Nephron (organoid): ENCODE measurements around the gene PDGFB.

Source experiments
- H3K27ac Mint-ChIP-seq, 3 experiments: 2 replicates each; pipeline ENCODE4 v1.8.0; 2020; ENCODE audit warnings: mixed read lengths in 3 of 3, mild to moderate bottlenecking in 2 of 3, moderate library complexity in 1 of 3
- H3K27me3 Mint-ChIP-seq: 2 replicates; pipeline ENCODE4 v1.8.0; 2021; ENCODE audit warnings: low read depth, mild to moderate bottlenecking, moderate library complexity, mixed read lengths
- H3K36me3 Mint-ChIP-seq: 2 replicates; pipeline ENCODE4 v1.8.0; 2020; ENCODE audit warnings: low read depth, mixed read lengths
- H3K4me1 Mint-ChIP-seq: 2 replicates; pipeline ENCODE4 v1.8.0; 2020; ENCODE audit warnings: mixed read lengths
- H3K4me3 Mint-ChIP-seq, 3 experiments: 2 replicates each; pipeline ENCODE4 v1.8.0; 2020; ENCODE audit warnings: mild to moderate bottlenecking in 3 of 3, mixed read lengths in 3 of 3, moderate library complexity in 2 of 3
- H3K9me3 Mint-ChIP-seq: 2 replicates; pipeline ENCODE4 v1.8.0; 2020; ENCODE audit warnings: mixed read lengths
- CTCF ChIP-seq, 3 experiments: fragments of 200-600 bp; sonication (generic); IDR thresholded peaks; one replicate each; pipeline ENCODE4 v1.5.0; 2021; ENCODE audit warnings: antibody characterized with exemption in 3 of 3; ENCODE audit not compliant: unreplicated experiment in 3 of 3

Gene PDGFB

GRCh38 chr22:39246690-39247332, 2.0 kb upstream of the PDGFB start:
- Mint-ChIP-seq H3K27ac (peak overlapping the region in 1 of 3 experiments; percentile 26), H3K27me3 (peaks cover 64% of the 10 kb centered on the region), H3K4me3 (no peak overlapping the region), H3K4me1 (peaks cover 12% of the 10 kb centered on the region), H3K36me3 (no peaks in the 10 kb centered on the region), H3K9me3 (no peaks in the 10 kb centered on the region)
- no peak for TF ChIP-seq CTCF (IDR thresholded peaks at IDR 0.05; ENCODE audit: unreplicated experiment in 3 of 3)

- Mint-ChIP-seq H3K4me1 (peaks cover 18% of the 10 kb centered on the region), H3K9me3 (no peaks in the 10 kb centered on the region), H3K27me3 (peaks cover 69% of the 10 kb centered on the region), H3K36me3 (no peaks in the 10 kb centered on the region), H3K4me3 (peak overlapping the region in 2 of 3 experiments; percentile 73 to 80), H3K27ac (no peak overlapping the region)
- TF ChIP-seq CTCF (IDR thresholded peaks at IDR 0.05; ENCODE audit: unreplicated experiment in 3 of 3): no peak
These were observed 1.4 kb upstream of the PDGFB start for GRCh38 chr22:39246217-39246616.

GRCh38 chr22:39245130-39246039, 603 bp upstream of the PDGFB start:
- TF ChIP-seq CTCF (IDR thresholded peaks at IDR 0.05; ENCODE audit: unreplicated experiment in 3 of 3): no peak

GRCh38 chr22:39244136-39244495, 666 bp downstream of the PDGFB start:
- Mint-ChIP-seq H3K4me3 (peak overlapping the region; percentile 81 to 88 (median 86)), H3K9me3 (no peaks in the 10 kb centered on the region), H3K27ac (peak overlapping the region in 1 of 3 experiments; percentile 42), H3K36me3 (no peaks in the 10 kb centered on the region), H3K4me1 (peaks cover 33% of the 10 kb centered on the region), H3K27me3 (peaks cover 77% of the 10 kb centered on the region)
- no peak for TF ChIP-seq CTCF (IDR thresholded peaks at IDR 0.05; ENCODE audit: unreplicated experiment in 3 of 3)

More at GRCh38 chr22:39245130-39246039, 603 bp upstream of the PDGFB start:
- peaks cover 26% of the 10 kb centered on the region for H3K4me1 Mint-ChIP-seq
- peak overlapping the region; percentile 81 to 83 (median 82) for H3K4me3 Mint-ChIP-seq
- no peak overlapping the region for H3K27ac Mint-ChIP-seq
- H3K9me3 Mint-ChIP-seq: no peaks in the 10 kb centered on the region
- no peaks in the 10 kb centered on the region for H3K36me3 Mint-ChIP-seq
- H3K27me3 Mint-ChIP-seq: peaks cover 73% of the 10 kb centered on the region

GRCh38 chr22:39243439-39244135, 1.2 kb downstream of the PDGFB start:
- Mint-ChIP-seq H3K27me3 (peaks cover 76% of the 10 kb centered on the region), H3K4me3 (peak overlapping the region; percentile 85 to 88 (median 86)), H3K4me1 (peaks cover 33% of the 10 kb centered on the region), H3K9me3 (no peaks in the 10 kb centered on the region), H3K27ac (peak overlapping the region in 1 of 3 experiments; percentile 88), H3K36me3 (no peaks in the 10 kb centered on the region)
- no peak for TF ChIP-seq CTCF (IDR thresholded peaks at IDR 0.05; ENCODE audit: unreplicated experiment in 3 of 3)
